ENCODE data around the gene ZBTB45.
"Not testable (repeated sequence)": the region's sequence is repeated elsewhere in the genome, so short reads cannot be mapped to it uniquely, and the experiment has no call there.

Gene ZBTB45

DNA sequence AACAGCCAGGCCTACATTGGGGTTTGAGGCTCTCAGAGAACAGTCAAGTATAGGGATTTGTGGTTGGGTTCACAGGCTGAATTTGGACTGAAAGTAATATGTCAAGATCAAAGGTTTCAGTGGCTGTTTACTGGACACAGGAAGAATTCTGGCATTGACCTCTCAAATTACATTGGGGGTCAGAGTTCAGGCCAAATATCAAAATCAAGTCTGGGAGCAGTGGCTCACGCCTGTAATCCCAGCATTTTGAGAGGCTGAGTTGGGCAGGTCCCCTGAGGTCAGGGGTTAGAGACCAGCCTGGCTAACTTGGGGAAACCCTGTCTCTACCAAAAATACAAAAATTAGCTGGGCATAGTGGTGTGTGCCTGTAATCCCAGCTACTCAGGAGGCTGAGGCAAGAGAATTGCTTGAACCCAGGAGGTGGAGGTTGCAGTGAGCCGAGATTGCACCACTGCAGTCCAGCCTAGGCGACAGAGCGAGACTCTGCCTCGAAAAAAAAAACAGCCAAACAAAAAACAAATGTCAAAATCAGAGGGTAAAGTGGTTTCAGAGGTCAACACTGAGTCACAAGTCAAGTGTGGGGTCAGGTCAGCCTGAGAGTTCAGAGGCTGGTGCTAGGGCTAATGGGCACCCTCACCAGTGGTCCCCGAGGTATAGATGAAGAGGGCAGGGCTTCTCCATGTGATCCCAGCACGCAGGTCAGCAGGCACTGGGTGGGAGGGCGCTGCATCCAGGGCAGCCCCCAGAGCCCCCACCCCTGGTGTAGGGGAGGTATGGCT lies 9.3 kb downstream of the ZBTB45 start:
- no peak for DNase-seq (ENCODE audit: low read depth)

DNA sequence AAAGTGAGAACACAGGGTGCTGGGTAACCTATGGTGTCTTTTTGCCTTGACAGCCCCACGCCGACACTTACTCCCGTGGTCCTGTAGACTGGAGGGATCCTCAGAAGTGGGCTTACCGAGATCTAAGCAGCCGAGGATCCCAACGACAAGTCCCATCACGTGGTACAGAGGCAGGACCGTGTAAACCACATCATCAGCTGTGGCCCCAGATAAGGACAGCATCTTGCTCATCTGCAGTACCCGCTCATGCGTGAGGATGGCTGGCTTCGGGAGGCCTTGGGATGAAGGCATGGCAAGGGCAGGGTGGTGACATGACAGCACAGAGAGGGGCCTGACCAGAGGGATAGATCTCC lies 9.9 kb downstream of the ZBTB45 start:
- DNase-seq (ENCODE audit: low read depth) = no peak

DNA sequence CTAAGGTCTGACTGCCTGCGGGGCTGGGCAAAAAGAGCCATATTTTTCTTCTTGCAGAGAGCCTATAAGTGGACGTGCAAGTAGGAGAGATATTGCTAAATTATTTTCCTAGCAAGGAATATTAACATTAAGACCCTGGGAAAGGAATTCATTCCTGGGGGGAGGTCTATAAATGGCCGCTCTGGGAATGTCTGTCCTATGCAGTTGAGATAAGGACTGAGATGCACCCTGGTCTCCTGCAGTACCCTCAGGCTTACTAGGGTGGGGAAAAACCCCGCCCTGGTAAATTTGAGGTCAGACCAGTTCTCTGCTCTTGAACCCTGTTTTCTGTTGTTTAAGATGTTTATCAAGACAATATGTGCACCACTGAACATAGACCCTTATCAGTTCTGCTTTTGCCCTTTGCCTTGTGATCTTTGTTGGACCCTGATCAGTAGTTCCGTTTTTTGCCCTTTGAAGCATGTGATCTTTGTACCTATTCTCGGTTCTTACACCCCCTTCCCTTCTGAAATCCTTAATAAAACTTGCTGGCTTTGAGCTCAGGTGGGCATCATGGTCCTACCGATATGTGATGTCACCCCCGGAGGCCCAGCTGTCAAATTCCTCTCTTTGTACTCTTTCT lies 11.9 kb downstream of the ZBTB45 start:
- not testable (repeated sequence) for DNase-seq (ENCODE audit: low read depth)

DNA sequence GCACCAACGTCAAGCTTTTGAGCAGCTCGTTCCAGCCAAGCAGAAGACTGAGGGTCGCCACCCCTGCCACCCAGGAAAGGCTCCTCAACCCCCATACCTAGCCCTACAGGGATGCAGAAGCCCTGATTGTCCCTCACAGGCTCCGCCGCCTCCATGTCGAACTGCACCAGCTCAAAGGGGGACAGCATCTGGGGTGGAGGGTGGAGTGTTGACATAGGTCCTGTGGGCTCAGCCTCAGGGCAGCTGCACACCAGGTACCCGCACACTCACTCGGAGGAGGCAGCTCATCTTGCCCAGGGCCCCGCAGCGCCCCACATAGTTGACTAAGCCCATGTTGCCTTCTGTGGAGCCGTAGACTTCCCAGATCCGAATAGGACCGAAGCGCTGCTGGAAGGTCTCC lies 19.4 kb downstream of the ZBTB45 start:
- no peak for DNase-seq (ENCODE audit: low read depth)

DNA sequence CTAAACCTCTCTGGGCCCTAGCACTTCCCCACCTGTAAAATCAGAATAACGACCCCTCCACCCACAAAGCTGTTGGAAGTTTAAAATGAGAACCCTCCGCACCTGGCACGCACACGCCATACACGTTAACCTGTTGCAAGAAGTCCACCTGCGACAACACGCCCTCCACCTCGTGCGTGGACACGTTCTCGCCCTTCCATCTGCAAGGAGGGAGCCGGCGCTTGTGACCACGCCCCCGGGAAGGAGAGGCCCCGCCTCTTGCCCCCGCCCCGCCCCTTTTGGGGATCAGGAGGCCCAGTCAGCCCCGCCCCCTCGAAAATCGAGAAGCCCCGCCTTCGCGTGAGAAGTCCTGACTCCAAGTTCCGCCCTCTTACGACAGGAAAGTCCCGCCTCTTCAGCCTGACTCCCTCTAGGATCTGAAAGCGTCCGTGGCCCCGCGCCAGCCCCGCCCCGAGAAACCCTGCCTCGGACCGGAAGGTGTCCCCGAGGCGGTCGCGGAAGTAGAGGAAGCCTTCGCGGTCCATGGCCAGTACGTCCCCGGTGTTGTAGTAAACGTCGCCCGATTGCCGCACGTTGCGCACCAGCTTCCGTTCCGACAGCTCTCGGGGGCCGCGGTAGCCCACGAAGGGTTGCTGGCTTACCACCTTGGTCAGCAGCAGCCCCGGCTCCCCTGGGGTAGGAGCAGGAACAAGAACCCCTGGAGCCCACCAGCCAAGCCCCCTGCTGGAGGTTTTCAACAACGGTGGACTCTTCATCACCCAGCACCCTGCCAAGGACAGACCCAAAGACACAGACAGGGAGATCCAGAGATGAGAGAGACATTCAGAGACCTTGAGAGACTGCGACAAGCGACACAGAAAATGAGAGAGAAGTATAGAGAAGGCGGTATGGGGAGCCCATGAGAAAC lies 20.3 kb downstream of the ZBTB45 start:
- DNase-seq (ENCODE audit: low read depth) = peak; percentile 99

DNA sequence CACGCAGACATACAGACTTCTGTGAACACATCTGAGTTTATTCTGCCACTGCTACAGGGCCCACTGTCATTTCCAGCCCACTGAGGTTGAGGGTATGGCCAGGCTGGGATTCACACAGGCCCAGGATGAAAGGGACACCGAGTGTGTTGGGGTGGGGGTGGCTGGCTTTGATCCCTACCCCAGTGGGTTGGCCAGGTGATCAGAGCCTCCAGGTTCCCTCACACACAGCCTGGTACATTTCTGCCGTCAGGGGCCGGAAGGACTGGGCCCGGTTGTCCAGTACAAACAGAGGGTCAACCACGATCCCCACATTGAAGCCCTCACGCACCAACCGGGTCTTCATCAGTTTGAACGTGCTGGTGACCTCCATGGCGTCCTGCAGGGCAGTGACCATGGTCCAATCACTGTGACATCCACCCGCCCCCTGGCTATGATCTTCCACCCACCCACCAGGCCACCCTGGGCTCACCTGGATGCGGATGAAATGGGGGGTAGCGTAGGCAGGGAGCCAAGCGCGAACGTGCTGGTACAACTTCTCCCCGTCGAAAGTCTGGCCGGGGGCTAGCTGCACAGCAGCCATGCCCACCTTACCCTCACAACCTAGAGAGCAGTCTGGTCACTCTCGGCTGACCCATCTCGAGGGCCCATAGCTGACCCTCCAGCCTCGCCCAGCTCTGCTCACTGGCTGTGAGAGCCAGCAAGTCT lies 21.1 kb downstream of the ZBTB45 start:
- DNase-seq (ENCODE audit: low read depth) = no peak

DNA sequence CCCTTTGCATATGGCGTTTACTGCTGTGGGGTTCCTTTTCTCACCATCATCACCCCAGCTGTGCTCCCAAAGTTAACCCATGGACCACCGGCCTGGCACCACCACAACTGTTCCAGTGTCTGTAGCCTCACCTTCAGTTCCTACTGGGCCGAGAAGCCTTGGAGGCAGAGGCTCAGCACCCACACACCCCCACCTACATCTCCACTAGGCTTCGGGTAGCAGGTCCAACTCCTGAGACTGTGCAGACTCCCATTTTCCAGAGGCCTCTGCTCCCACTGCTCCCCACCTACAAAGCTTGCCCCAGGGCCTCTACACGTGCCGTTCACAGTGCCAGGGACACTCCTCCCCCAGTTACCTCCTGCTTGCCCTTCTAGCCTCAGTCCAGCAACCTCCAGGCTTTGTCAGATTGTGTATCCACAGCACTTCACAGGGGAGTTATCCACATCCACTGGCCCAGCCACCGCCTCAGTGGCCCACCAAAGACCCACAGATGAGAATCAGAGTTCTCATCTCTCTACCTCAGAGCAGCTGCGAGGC lies 21.9 kb downstream of the ZBTB45 start:
- no peak for DNase-seq (ENCODE audit: low read depth)

DNA sequence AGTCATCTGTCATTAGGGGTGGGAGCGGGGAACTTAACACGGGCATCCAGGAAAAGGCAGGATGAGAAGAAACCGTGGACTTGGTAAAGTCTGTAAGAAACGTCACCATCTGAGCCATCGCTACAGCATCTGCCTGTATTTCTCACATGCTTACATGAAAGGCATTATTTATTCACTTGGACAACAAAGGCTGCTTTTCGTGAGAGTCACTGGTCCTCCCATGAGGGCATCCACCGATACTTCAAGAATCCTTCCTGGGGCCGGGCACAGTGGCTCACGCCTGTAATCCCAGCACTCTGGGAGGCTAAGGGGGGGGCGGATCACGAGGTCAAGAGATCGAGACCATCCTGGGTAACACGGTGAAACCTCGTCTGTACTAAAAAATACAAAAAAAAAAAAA lies 27.3 kb downstream of the ZBTB45 start:
- no peak for DNase-seq (ENCODE audit: low read depth)

DNA sequence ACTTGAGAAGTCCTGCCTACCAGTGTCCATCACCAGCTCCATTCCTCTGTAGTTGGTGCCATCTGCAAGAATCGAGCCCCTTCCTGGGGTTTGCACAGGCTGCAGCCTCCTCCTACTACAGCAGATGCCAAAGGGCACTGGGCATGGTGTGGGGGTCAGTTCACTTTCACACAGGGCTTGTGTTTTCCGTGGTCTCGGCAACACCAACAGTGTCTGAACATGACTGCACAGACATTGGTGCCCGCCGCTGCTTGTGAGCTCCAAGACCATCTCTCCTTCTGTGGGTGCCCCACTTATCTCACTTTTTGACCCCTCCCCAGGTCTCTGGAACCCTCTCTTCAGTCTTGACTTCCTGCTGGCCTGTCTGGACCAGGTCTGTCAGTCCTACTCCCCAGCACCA lies 28.2 kb downstream of the ZBTB45 start:
- no peak for DNase-seq (ENCODE audit: low read depth)

DNA sequence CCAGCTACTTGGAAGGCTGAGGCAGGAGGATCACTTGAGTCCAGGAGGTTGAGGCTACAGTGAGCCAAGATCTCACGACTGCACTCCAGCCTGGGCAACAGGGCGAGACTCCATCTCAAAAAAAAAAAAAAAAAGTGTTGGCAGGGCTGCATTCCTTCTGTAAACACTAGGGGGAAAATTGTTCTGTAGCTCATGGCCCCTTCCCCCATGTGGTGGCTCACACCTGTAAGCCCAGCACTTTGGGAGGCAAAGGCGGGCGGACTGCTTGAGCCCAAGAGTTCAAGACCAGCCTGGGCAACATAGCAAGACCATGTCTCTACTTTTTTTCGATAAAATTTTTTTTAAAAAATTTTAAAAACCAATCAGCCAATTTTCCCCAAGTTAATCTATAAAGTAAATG lies 35.3 kb downstream of the ZBTB45 start:
- not testable (repeated sequence) for DNase-seq (ENCODE audit: low read depth)

DNA sequence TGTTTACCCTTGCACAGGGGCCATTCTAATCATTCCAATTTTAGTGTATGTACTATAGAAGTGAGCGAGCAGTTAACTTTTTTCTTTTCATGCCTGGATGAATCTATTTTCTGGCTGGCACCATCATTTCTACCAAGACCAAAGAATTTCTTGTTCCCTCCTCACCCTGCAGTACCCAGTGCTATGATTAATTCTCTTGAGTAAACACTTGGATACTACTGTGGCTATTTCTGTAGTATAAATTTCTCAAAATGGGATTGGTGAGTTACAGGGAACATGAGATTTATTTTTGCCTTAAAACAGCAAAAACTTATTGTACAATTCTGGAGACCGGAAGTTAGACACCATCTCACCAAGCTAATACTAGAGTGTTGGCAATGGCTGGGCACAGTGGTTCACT lies 35.8 kb downstream of the ZBTB45 start:
- no peak for DNase-seq (ENCODE audit: low read depth)

DNA sequence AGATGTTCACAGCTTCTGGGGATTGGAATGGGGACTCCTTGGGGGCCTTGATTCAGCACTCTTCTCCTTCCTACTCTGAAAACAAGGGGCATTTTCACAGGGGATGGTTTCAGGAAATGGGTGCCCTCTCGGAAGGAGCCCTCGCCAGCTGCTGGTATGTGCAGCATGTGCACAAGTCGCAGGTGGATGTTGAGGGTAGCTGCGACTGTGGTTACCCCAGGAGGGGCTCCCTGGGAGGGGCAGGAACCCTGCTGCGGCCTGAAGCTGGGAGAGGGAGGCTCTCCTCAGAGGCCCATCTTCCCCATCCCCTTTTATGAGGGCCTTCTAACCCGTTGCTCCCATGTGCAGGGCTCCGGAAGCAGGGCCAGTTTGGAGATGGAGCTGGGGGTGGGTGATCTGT lies 37.2 kb downstream of the ZBTB45 start:
- no peak for DNase-seq (ENCODE audit: low read depth)

DNA sequence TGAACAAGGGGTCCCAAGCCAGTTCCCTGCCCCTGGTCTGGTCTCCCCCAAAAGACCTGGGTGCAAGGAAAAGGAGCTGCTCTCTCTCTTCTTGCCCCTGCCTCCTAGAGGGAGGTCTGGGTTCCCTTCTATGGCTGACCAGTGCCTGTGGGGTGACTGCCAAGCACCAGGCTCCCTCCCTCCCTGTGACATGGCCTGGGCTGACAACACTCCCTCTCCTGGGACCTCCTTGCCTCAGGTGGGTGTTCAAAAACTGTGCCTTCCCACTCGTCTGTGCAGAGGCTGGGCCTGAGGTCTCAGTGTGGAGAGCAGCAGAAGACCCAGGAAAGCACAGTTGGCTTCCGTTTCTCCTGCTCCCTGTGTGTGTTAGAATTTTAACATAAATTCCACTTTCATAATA lies 38.8 kb downstream of the ZBTB45 start:
- no peak for DNase-seq (ENCODE audit: low read depth)

DNA sequence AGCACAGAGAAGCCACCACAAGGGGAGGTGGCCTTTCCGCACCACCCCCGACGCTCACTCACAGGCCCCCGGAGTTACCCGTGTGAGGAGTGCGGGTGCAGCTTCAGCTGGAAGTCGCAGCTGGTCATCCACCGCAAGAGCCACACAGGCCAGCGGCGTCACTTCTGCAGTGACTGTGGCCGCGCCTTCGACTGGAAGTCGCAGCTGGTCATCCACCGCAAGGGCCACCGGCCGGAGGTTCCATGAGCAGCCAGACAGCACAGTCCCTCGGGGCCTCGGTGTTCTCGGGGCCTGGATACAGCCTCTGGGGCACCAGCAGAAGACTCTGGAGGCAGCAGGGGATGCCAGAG lies 39.2 kb downstream of the ZBTB45 start:
- no peak for DNase-seq (ENCODE audit: low read depth)

DNA sequence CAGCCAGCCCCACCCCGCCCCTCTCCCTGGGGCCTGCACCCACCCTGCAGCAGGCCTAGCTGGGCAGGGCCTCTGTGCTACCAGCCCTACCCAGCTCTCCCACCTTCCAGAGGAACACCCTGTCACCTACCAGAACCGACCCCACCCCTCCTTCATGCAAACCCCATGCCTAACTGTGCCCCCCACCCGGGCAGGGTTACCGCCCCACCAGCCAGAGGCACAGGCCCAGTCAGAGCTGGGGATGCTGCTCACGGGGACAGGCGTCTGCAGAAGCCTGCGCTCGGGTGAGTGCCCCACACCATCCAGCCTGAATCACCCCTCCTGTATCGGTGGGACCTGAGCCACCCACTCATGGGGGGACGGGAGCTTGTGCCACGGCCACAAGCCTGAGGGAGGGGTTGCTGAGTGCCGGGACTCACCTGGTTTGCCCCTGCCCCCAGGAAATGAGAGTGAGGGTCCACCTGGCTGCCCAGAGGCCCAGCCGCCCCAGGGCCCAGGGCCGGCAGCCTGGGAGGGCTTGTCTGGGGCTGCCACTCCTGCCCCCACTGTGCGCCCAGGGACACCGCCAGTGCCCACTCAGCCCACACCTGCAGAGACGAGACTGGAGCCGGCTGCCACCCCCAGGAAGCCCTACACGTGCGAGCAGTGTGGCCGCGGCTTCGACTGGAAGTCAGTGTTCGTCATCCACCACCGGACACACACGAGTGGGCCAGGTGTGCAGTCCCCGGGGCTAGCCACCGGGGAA lies 39.7 kb downstream of the ZBTB45 start:
- DNase-seq (ENCODE audit: low read depth) = no peak

DNA sequence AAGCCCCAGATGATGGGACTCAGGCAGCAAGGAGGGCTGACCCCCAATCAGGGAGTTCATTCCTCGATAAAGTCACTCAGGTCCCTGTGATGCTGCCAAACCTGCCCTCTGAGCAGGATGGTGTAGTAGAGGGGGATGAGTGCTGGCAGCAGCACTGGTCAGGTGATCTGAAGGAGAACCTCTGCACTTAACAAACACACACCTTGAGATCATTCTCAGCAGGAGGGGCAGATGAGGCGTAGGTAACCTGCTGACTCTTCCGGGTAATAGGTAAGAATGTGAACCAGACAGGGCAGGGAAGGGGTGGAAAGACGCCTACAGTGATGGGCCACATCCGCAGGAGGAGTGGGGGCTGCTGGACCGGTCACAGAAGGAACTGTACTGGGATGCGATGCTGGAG lies 40.3 kb downstream of the ZBTB45 start:
- DNase-seq (ENCODE audit: low read depth) = no peak

DNA sequence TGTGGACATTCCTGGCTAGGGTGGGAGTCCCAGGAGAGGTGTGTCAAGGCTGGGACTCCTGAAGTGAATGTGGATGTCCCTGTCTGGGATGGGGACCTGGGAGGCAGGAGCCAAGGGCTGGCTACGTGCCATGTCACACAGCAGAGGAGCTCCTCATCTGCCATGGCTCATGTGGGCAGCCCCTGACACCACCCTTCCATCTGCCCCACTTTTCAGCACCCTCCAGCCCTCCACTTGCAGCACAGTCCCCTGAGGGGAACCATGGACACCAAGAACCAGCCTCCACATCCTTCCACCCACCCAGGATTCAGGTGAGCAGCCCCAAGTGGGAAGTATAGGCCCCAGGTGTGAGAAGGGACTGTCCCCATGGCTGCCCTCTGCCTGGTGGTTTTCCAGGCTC lies 41.7 kb downstream of the ZBTB45 start:
- no peak for DNase-seq (ENCODE audit: low read depth)

DNA sequence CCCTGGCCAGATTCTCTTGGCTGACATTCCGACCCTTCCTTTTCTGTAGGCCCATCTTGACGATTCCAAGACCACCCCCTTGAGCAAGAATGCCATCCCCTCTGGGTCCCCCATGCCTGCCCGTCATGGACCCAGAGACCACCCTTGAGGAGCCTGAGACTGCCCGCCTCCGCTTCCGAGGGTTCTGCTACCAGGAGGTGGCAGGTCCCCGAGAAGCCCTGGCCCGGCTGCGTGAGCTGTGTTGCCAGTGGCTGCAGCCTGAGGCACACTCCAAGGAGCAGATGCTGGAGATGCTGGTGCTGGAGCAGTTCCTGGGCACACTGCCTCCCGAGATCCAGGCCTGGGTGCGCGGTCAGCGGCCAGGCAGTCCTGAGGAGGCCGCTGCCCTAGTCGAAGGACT lies 42.5 kb downstream of the ZBTB45 start:
- no peak for DNase-seq (ENCODE audit: low read depth)

DNA sequence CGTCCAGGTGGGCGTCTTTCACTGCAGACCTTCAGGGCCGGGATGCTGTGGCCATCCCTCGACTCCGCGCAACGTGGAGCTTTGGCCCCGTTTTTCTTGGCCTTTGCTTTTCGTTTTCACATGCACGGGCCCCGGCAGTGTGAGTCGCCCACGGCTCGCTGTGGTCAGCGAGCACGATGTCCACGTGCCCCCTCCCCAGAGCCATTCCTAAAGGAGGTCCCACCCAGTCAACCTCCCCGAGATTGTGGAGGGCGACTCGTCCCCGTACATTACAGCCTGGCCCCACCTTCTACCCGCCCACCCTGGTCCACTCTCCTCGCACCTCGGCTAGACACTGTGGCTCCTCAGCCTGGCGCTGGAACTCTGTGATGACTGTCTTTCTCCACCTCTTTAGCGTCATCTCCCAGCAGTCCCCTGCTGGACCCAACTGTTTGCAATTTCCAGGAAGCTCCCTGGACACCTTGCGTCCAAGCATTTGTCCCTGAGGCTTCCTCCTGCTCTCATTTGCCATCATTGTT lies 43.1 kb downstream of the ZBTB45 start:
- DNase-seq (ENCODE audit: low read depth) = no peak

DNA sequence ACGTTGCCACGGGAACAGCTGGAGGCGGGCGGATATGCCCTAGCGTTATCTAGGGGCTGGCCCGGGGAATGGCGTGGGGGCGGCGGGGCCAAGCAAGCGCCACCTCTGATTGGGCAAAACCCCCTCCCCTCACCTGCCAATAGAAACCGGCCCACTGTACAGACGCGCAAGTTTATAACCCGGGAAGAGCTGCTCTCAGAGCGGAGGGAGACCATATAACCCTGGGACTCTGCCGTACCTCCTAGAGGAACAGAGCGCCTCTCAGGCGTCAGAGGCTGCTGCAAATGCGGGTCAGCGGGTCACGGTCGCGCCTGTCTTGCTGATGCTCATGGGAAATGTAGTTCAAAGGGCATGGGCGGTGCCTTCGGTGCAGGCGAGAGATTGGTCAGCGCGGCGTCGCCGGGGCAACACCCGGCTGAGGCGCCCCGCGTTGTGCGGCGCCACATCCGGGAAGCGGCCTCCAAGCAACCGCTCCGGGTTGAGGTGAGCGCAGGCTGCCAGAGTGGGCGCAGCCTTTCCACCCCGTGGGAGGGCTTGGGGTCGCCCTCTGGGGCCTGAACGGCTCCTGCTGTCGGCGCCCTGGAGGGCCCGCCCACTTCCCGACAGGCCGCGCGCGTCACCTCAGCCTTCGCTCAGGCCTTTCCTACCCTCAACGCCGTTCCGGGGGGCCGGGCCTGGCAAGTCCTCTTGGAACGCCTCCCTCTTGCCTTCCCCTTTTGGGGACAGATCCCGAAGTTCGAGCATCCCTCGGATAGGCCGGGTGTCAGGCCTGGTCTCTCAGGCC lies 43.7 kb downstream of the ZBTB45 start, which contains the start of gene ZNF446:
TSS of gene ZNF446 (plus strand) at position 639 of the 784 bp plus-strand sequence. CDS start 867 bp downstream, outside the sequence.
- peak; percentile 95 for DNase-seq (ENCODE audit: low read depth)

All from fibroblast of the conjunctiva (primary cell).